Measurements from ENCODE around the gene PAPPA. TPM values are rescaled to one million over a fixed set of nuclear protein-coding genes. Genes with fewer than 3 reads are reported as not detected.

The PAPPA gene
- total RNA-seq, 2 experiments from 2014 or later = not detected

GRCh38 chr9:116287721-116288120 lies 134.1 kb downstream of the PAPPA start:
- H4K20me1 ChIP-seq (ENCODE audit: insufficient read depth, low read length) = no peaks in the 10 kb centered on the region
- H3K4me3 ChIP-seq (ENCODE audit: low read depth, low read length, poor library complexity, severe bottlenecking) = no peak overlapping the region
- no peaks in the 10 kb centered on the region for H3K4me1 ChIP-seq (ENCODE audit: insufficient read depth, low read length, poor library complexity, severe bottlenecking)
- intact Hi-C loops (cut with micrococcal nuclease; ENCODE audit: unreplicated experiment) = no loop called here
- CTCF ChIA-PET (ENCODE audit: unreplicated experiment) = no interaction called here
- H3K4me2 ChIP-seq (ENCODE audit: low read length) = no peak overlapping the region
- no peaks in the 10 kb centered on the region for H3K9me2 ChIP-seq (ENCODE audit: insufficient read depth, low read length)
- no peak for TF ChIP-seq CTCF (conservative IDR thresholded peaks at IDR 0.05; ENCODE audit: low read length)
- TF ChIP-seq EZH2phosphoT487 (IDR thresholded peaks at IDR 0.05; ENCODE audit: borderline replicate concordance, low read depth, low read length) = no peak
- no peaks in the 10 kb centered on the region for H3K9me3 ChIP-seq (ENCODE audit: low read length)
- H3K36me3 ChIP-seq (ENCODE audit: insufficient read depth, low read length) = no peaks in the 10 kb centered on the region
- H3K79me2 ChIP-seq (ENCODE audit: insufficient read depth, low read depth, low read length) = no peaks in the 10 kb centered on the region
- POLR2A ChIA-PET = no interaction called here
- no TSS peak for BruUV-seq (replicated peaks)
- no peak overlapping the region for H2AFZ ChIP-seq (ENCODE audit: low read length)
- DNase-seq (ENCODE audit: low spot score) = no peak
- H3K27ac ChIP-seq (ENCODE audit: low read depth, low read length, poor library complexity, severe bottlenecking) = no peak overlapping the region

- intact Hi-C loops (cut with micrococcal nuclease; ENCODE audit: unreplicated experiment) = no loop called here
- no peaks in the 10 kb centered on the region for H3K9me3 ChIP-seq (ENCODE audit: low read length)
- BruUV-seq (replicated peaks) = no TSS peak
- POLR2A ChIA-PET = no interaction called here
- TF ChIP-seq CTCF (conservative IDR thresholded peaks at IDR 0.05; ENCODE audit: low read length) (no peak), EZH2phosphoT487 (IDR thresholded peaks at IDR 0.05; ENCODE audit: borderline replicate concordance, low read depth, low read length) (no peak)
- no peak overlapping the region for H3K4me2 ChIP-seq (ENCODE audit: low read length)
- CTCF ChIA-PET (ENCODE audit: unreplicated experiment) = no interaction called here
- H3K79me2 ChIP-seq (ENCODE audit: insufficient read depth, low read depth, low read length) = no peaks in the 10 kb centered on the region
- no peak overlapping the region for H3K4me3 ChIP-seq (ENCODE audit: low read depth, low read length, poor library complexity, severe bottlenecking)
- no peak overlapping the region for H3K27ac ChIP-seq (ENCODE audit: low read depth, low read length, poor library complexity, severe bottlenecking)
- no peaks in the 10 kb centered on the region for H3K4me1 ChIP-seq (ENCODE audit: insufficient read depth, low read length, poor library complexity, severe bottlenecking)
- no peak overlapping the region for H2AFZ ChIP-seq (ENCODE audit: low read length)
- DNase-seq (ENCODE audit: low spot score) = no peak
- H3K36me3 ChIP-seq (ENCODE audit: insufficient read depth, low read length) = no peaks in the 10 kb centered on the region
- H4K20me1 ChIP-seq (ENCODE audit: insufficient read depth, low read length) = no peaks in the 10 kb centered on the region
- no peaks in the 10 kb centered on the region for H3K9me2 ChIP-seq (ENCODE audit: insufficient read depth, low read length)
Measured at GRCh38 chr9:116288658-116289057, 135.1 kb downstream of the PAPPA start.

GRCh38 chr9:116297346-116297745 lies 143.8 kb downstream of the PAPPA start:
- no peak overlapping the region for H2AFZ ChIP-seq (ENCODE audit: low read length)
- no peak overlapping the region for H3K4me3 ChIP-seq (ENCODE audit: low read depth, low read length, poor library complexity, severe bottlenecking)
- TF ChIP-seq EZH2phosphoT487 (IDR thresholded peaks at IDR 0.05; ENCODE audit: borderline replicate concordance, low read depth, low read length) (no peak), CTCF (conservative IDR thresholded peaks at IDR 0.05; ENCODE audit: low read length) (no peak)
- no peaks in the 10 kb centered on the region for H3K4me1 ChIP-seq (ENCODE audit: insufficient read depth, low read length, poor library complexity, severe bottlenecking)
- no TSS peak for BruUV-seq (replicated peaks)
- DNase-seq (ENCODE audit: low spot score) = no peak
- H3K9me3 ChIP-seq (ENCODE audit: low read length) = no peaks in the 10 kb centered on the region
- H4K20me1 ChIP-seq (ENCODE audit: insufficient read depth, low read length) = no peaks in the 10 kb centered on the region
- no peaks in the 10 kb centered on the region for H3K9me2 ChIP-seq (ENCODE audit: insufficient read depth, low read length)
- no peak overlapping the region for H3K4me2 ChIP-seq (ENCODE audit: low read length)
- intact Hi-C loops (cut with micrococcal nuclease; ENCODE audit: unreplicated experiment) = no loop called here
- no peaks in the 10 kb centered on the region for H3K36me3 ChIP-seq (ENCODE audit: insufficient read depth, low read length)
- ChIA-PET POLR2A (no interaction called here), CTCF (ENCODE audit: unreplicated experiment) (no interaction called here)
- H3K79me2 ChIP-seq (ENCODE audit: insufficient read depth, low read depth, low read length) = no peaks in the 10 kb centered on the region
- H3K27ac ChIP-seq (ENCODE audit: low read depth, low read length, poor library complexity, severe bottlenecking) = no peak overlapping the region
